ENCODE data around the gene RERG.

RERG gene

DNA sequence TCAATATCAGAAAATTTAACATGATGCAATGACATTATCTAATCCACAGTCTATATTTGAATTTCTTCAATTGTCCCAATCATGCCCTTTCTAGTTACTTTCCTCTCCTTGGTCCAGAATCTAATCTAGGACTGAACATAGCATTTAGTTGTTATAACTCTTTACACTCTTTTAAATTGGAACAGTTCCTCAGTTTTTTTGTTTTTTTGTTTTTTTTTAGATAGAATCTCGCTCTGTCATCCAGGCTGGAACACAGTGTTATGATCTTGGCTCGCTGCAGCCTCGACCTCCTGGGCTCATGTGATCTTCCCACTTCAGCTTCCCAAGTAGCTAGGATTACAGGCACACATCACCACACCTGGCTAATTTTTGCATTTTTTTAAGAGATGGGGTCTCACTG lies 63.1 kb downstream of the RERG start:
- no peak overlapping the region for H3K27ac ChIP-seq
- TF ChIP-seq, protein P1, sequence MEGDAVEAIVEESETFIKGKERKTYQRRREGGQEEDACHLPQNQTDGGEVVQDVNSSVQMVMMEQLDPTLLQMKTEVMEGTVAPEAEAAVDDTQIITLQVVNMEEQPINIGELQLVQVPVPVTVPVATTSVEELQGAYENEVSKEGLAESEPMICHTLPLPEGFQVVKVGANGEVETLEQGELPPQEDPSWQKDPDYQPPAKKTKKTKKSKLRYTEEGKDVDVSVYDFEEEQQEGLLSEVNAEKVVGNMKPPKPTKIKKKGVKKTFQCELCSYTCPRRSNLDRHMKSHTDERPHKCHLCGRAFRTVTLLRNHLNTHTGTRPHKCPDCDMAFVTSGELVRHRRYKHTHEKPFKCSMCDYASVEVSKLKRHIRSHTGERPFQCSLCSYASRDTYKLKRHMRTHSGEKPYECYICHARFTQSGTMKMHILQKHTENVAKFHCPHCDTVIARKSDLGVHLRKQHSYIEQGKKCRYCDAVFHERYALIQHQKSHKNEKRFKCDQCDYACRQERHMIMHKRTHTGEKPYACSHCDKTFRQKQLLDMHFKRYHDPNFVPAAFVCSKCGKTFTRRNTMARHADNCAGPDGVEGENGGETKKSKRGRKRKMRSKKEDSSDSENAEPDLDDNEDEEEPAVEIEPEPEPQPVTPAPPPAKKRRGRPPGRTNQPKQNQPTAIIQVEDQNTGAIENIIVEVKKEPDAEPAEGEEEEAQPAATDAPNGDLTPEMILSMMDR (IDR thresholded peaks at IDR 0.05) = no peak

DNA sequence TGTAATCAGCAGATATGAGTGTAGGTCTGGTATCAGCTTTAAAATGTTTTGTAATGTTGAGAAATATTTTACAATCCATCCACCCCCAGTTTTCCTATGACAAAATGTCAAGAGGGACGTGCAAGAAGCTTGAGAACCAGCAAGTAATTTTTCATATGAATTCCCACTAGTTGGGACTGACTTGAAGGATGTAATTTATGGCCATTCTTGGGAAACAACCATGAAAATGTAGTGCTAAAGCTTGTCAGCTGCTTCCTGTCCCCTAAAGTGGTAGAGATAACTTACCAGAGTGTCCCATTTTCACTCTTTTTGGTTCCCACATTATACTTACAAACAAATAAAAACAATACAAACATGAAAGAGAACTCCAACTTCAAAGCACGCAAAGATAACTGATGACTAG lies 63.9 kb downstream of the RERG start:
- TF ChIP-seq, protein P1 (IDR thresholded peaks at IDR 0.05) = no peak
- TF ChIP-seq ZFX (IDR thresholded peaks at IDR 0.05; ENCODE audit: borderline replicate concordance) = no peak
- no peak overlapping the region for H3K27ac ChIP-seq

DNA sequence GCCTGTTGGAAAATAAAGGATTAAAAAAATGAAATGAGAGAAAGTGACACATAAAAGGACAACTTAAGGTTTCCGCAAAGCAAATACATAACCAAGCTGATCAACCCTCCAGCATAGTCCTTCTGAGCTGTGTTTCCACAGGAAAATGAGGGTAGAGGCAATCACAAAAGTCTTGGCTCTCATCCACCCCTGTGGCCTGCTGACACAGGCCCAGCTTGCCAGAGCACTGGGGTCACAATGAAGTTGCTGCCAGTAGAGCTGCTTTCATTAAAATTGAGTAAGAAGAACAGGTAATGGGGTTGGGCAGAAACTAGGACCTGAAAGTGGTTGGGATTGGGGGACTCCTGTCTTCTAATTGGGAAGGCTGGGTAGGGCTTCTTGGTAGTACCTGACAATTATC lies 65.9 kb downstream of the RERG start:
- no peak overlapping the region for H3K27ac ChIP-seq
- no peak for TF ChIP-seq ZFX (IDR thresholded peaks at IDR 0.05; ENCODE audit: borderline replicate concordance)
- TF ChIP-seq, protein P1 (IDR thresholded peaks at IDR 0.05) = no peak

DNA sequence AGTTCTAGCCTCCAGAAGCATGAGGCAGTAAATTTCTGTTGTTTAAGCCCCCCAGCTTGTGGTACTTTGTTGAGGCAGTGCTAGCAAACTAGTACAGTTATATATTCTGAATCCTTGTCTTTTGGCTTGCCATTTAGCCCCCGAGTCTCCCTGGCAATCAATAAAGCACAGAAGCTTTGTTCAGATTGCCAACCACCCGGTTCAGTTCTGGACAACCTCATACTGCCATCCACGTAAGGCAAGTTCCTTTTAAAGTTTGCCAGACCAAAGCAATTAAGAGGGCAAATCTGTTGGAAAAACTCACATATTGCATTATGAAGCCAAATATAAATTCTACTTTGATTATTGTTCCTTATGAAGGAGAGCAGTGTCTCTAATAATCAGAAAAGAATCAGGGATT lies 67.1 kb downstream of the RERG start:
- TF ChIP-seq, protein P1 (IDR thresholded peaks at IDR 0.05) = no peak
- TF ChIP-seq ZFX (IDR thresholded peaks at IDR 0.05; ENCODE audit: borderline replicate concordance) = no peak
- H3K27ac ChIP-seq = no peak overlapping the region

DNA sequence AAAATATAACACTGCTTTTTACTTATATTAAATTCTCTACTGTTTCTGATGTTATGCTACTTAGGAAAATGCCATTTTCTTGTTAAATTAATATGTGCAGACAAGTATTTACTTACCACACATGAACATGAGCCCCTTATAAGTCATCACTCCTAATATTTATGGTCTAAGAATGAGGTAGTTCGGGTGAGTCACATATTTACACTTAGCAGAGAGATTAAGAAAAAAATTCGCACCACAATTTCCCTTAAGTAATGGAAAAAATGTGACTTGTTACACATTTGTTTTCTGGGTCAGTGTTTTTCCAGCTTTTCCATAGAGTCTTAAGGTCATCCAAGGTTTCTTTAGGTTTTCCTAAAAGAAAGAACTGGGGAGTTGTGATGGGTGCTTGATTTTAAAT lies 68.3 kb downstream of the RERG start:
- no peak overlapping the region for H3K27ac ChIP-seq
- TF ChIP-seq, protein P1 (IDR thresholded peaks at IDR 0.05) = no peak
- TF ChIP-seq ZFX (IDR thresholded peaks at IDR 0.05; ENCODE audit: borderline replicate concordance) = no peak

DNA sequence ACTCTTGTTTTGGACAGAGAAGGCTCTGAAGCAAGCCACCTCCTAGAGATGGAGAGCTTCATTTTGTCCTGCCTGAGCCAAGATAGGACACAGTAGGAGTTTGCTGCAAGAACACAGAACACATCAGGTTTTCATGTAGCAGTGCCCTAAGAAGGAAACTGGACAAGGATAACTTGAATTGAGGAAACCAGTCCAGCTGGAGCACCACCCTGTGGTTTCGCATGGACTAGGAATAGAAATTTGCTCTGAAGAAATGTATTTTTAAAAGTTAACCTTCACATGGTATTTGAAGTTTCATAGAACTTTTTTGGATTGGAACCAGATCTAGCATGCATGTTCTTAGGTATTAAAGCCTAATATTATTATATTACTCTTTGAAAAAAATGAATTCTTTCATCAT lies 68.8 kb downstream of the RERG start:
- no peak overlapping the region for H3K27ac ChIP-seq
- TF ChIP-seq, protein P1 (IDR thresholded peaks at IDR 0.05) = no peak
- no peak for TF ChIP-seq ZFX (IDR thresholded peaks at IDR 0.05; ENCODE audit: borderline replicate concordance)

DNA sequence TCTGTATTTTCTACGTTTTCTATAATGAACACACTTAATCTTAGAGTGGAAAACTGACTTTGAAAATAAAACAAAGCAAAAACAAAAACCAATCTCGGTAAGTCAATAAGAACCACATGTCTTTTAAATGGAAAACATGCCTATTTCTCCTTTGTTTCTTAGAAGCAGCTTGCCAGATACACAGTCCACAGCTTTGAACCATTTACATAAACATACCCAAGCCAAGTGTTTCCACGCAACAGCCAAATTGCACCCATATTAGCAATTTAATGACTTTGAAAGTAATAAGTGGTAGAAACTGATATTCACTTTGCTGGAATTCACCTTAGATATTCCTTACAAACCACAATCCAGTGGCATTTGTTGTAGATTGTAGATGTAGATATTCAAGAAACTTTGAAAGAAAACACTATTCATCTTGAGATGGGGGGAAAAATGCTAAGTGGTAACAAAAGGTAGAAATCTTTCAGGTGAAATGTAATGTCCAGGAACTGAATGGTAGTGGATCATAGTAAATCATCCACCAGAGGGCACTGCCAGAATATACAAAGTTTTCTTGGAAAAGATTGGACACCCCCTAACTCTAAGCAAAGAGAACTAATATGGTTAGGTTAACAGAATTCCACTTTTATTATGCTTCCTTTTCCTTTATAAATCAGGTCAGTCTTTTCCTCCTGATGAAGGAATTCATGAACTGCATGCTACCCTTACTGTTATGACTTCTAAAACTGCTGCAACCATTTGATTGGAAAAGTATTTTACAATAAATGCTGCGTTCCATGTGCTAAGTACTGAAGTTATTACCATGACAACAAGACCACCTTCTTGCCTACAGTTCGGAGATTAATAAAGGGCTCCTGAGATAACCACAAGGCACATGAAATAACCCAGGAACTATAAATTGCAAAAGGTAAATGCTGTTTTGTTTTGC lies 69.8 kb downstream of the RERG start:
- no peak overlapping the region for H3K27ac ChIP-seq
- TF ChIP-seq ZFX (IDR thresholded peaks at IDR 0.05; ENCODE audit: borderline replicate concordance) = no peak
- TF ChIP-seq, protein P1 (IDR thresholded peaks at IDR 0.05) = peak; percentile 80
